Choroid plexus epithelial cell (primary cell): ENCODE data around the gene ATXN7.

Experiments
- DNase-seq: peaks from one replicate; pipeline ENCODE4 v3.0.0-alpha.2; 2010; ENCODE audit warnings: low read depth
- H3K4me3 ChIP-seq: 2 replicates; pipeline ENCODE4 v1.5.1; 2011; ENCODE audit warnings: low read depth, mild to moderate bottlenecking, control low read depth, low read length, moderate library complexity
- CTCF ChIP-seq: conservative IDR thresholded peaks from 2 replicates; pipeline ENCODE4 v1.5.1; 2011; ENCODE audit warnings: low read depth, mild to moderate bottlenecking, control low read depth, inconsistent platforms, low read length, moderate library complexity

Gene ATXN7

GRCh38 chr3:64031540-64032508 lies 168.2 kb downstream of the ATXN7 start:
- no peak for DNase-seq
- no peak overlapping the region for H3K4me3 ChIP-seq
- TF ChIP-seq CTCF, result no peak

DNA sequence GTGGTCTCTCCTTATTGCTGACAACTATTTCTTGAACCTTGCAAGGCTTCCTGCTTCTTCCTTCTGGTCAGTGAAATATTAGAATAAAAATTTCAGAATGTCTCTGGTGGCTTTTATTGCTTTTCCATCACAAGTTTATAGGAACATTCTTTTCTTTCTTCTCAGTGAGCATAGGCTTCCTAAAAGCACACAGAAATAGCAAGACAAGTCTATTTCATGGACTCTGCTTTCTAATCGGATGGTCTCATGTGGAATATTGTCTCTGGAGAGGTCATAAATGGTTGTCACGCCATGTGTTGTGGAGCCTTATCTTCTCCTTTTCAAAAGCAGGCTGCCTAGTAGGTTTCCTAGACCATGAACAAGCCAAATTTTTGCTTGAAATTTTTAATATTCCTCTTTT lies 169.4 kb downstream of the ATXN7 start:
- DNase-seq, result no peak

GRCh38 chr3:64037084-64037483 lies 173.4 kb downstream of the ATXN7 start:
- DNase-seq, result no peak
- no peak overlapping the region for H3K4me3 ChIP-seq
- TF ChIP-seq CTCF, result no peak

More for the DNA sequence above, 169.4 kb downstream of the ATXN7 start:
- no peak for TF ChIP-seq CTCF
- H3K4me3 ChIP-seq, result no peak overlapping the region

DNA sequence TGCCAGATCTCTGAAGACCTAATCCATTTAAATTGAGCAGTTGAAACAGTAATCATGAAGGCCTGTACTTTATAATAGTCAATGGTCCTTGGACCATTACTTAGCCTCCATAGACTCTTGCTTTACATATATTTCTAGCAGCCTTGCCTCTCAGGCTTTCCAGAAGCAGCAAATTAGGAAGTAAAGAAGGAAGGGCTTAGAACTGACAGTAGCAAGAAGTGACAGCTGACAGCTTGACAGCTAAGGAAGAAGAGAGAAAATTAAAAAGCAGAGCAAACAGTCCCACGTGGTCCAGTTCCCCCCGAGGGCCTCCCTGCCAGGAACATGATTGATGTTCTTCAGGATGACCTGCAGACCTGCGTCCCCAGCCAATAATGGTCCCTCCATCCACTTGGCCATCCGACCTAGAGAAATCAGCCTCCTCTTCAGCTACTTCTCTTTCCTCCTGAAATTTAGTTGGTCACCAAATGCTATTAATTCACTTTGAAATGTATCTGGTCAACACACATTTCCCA lies 174.6 kb downstream of the ATXN7 start:
- no peak for TF ChIP-seq CTCF
- no peak overlapping the region for H3K4me3 ChIP-seq

GRCh38 chr3:64039332-64039731 lies 175.7 kb downstream of the ATXN7 start:
- no peak for DNase-seq
- no peak for TF ChIP-seq CTCF
- H3K4me3 ChIP-seq, result no peak overlapping the region

More for the DNA sequence above, 174.6 kb downstream of the ATXN7 start:
- DNase-seq, result no peak

DNA sequence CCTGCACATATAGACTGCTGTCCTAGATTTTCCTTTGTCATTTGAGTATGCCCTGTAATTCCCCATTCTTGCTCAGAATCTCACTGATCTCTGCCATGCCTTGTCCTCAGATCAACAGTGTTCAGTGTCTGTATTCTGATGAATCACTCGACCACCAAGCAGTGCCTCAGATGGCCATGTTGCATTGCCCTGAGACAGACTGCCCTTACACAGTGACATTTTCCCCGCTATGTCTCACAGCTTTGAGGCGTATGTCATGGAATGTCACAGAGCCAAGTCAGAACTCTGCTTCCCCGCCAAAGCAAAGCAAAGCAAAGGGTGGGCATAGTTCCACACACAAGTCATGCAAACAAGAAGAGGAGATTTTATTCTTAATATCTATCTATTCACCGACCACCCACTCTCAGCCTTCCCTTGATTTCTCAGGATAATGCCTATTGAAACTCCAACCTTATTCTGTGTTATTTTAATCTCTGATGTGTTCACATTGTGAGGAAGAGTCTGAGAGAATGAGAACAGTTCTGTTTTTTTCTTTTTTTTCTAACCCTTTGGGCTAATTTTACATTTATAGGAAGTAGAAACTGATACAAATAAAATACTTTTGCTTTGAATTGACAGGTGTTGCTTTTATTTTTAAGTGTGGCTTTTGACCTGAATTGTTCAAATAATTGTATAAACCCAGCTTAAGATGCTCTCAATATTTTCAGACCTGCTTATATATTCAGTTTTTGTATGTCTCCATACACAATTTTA lies 176.5 kb downstream of the ATXN7 start:
- TF ChIP-seq CTCF, result no peak

More for the DNA sequence above, 176.5 kb downstream of the ATXN7 start:
- no peak overlapping the region for H3K4me3 ChIP-seq
- DNase-seq, result no peak
